ENCODE data around the gene DHX30. TPM values are rescaled to one million over a fixed set of nuclear protein-coding genes. Genes with fewer than 3 reads are reported as not detected.
A peak's percentile ranks its signal among the peaks of the same experiment; 100 is the strongest.

DHX30 gene
- total and polyA plus RNA-seq, 2 of the 8 experiments (the other 6 are each of a cell fraction or from before 2014, with no cell fraction given) = 82.4 to 97.9 TPM

- Histone ChIP-seq H2BK120ac (replicated peaks; ENCODE audit: low read depth, low read length) (no peak overlapping the region), H2BK15ac (ENCODE audit: low read length) (no peak overlapping the region), H4K5ac (ENCODE audit: insufficient read length, low read depth, low read length) (no peak overlapping the region), H2BK20ac (ENCODE audit: low read length) (no peak overlapping the region), H3K9me3 (ENCODE audit: insufficient read depth in 2 of 2, low read depth in 1 of 2, low read length in 1 of 2) (no peaks in the 10 kb centered on the region), H3K79me2 (ENCODE audit: control insufficient read depth in 1 of 2, insufficient read depth in 2 of 2, low read length in 2 of 2) (no peaks in the 10 kb centered on the region), H3K27me3 (replicated peaks in 1 of 4; ENCODE audit: control insufficient read depth in 3 of 4, extremely low read depth in 1 of 4, insufficient read depth in 3 of 4, low read length in 3 of 4) (no peaks in the 10 kb centered on the region), H3K4me1 (replicated peaks in 1 of 4; ENCODE audit: control insufficient read depth in 3 of 4, insufficient read depth in 4 of 4, low read length in 3 of 4) (peaks cover 0 to 3% (median 0%) of the 10 kb centered on the region in 4 experiments; a peak in 2 of 7 replicates), H3K79me1 (ENCODE audit: low read depth, low read length) (no peaks in the 10 kb centered on the region), H3K27ac (ENCODE audit: low read depth, low read length) (no peak overlapping the region), H2BK5ac (ENCODE audit: low read depth, low read length) (no peak overlapping the region), H3K4me2 (ENCODE audit: insufficient read depth in 1 of 2, low read depth in 2 of 2, low read length in 2 of 2) (no peak overlapping the region), H2AFZ (ENCODE audit: low read length) (no peak overlapping the region), H2AK5ac (ENCODE audit: low read depth, low read length) (no peak overlapping the region), H3K18ac (ENCODE audit: extremely low read depth, low read length) (no peak overlapping the region), H3K36me3 (ENCODE audit: control insufficient read depth in 2 of 4, insufficient read depth in 4 of 4, low read length in 3 of 4) (peaks cover 13 to 55% (median 43%) of the 10 kb centered on the region in 4 experiments; a peak in 7 of 8 replicates), H3K4ac (replicated peaks; ENCODE audit: insufficient read length, low read depth, low read length) (no peak overlapping the region), H2BK12ac (ENCODE audit: low read depth, low read length) (no peak overlapping the region), H3K23ac (ENCODE audit: insufficient read length) (no peak overlapping the region), H3K14ac (ENCODE audit: insufficient read length) (no peak overlapping the region), H3K4me3 (ENCODE audit: extremely low read depth in 1 of 4, insufficient read depth in 2 of 4, low read depth in 3 of 4, low read length in 4 of 4) (no peak overlapping the region), H3K23me2 (ENCODE audit: low read depth, low read length) (no peaks in the 10 kb centered on the region), H4K20me1 (replicated peaks in 1 of 2; ENCODE audit: control insufficient read depth in 1 of 2, insufficient read depth in 2 of 2, low read length in 2 of 2) (no peaks in the 10 kb centered on the region), H4K8ac (ENCODE audit: extremely low read depth, insufficient read depth, low read length) (no peak overlapping the region), H3K9ac (replicated peaks in 1 of 4; ENCODE audit: extremely low read depth in 1 of 4, low read depth in 3 of 4, low read length in 3 of 4) (no peak overlapping the region), H4K91ac (replicated peaks; ENCODE audit: insufficient read length, low read length) (no peak overlapping the region), H3K56ac (replicated peaks; ENCODE audit: insufficient read length, low read depth, low read length) (no peak overlapping the region)
- FAIRE-seq (no peak), DNase-seq (ENCODE audit: low read depth in 1 of 2, low spot score in 2 of 2) (no peak)
- CTCF ChIA-PET (ENCODE audit: partially characterized antibody) = interaction anchor here (1.1 kb wide), 1 partner anchor 119 kb away, joined by 5 read pairs; no protein-coding TSS in a partner anchor
- POLR2A ChIA-PET (ENCODE audit: partially characterized antibody) = no interaction called here
- 97% methylated on average over 3 of the region's 3 CpGs; no CpG with 5 or more reads in 1 of the 2 experiments for WGBS, 2 experiments (ENCODE audit: extremely low coverage in 1 of 2, insufficient coverage in 1 of 2, insufficient read length in 1 of 2, insufficient replicate concordance in 2 of 2, low coverage in 1 of 2, low lambda C conversion rate in 2 of 2, missing lambda C conversion rate in 1 of 2)
- TF ChIP-seq RAD21 (IDR thresholded peaks at IDR 0.05 in 1 of 2, conservative IDR thresholded peaks at IDR 0.05 in 1 of 2; ENCODE audit: low read depth in 2 of 2, low read length in 2 of 2) = 0 out of 4 replicates have a peak, but pooled peaks of 1 of the 2 experiments have one; percentile 1
- no peak for TF ChIP-seq MAFK (IDR thresholded peaks at IDR 0.05; ENCODE audit: low read depth, low read length)
Measured at GRCh38 chr3:47870156-47870555, 67.2 kb downstream of the DHX30 start.
